Measurements from ENCODE around the gene LRP1B.

GRCh38 chr2:141020346-141020745, 1110.5 kb downstream of the LRP1B start:
- TF ChIP-seq TAF1 (IDR thresholded peaks at IDR 0.05; ENCODE audit: borderline replicate concordance, low read depth, low read length): no peak
- no peak for TF ChIP-seq JUND (IDR thresholded peaks at IDR 0.05)
- no peak for TF ChIP-seq GABPA (IDR thresholded peaks at IDR 0.05; ENCODE audit: low read depth)
- no peak for TF ChIP-seq POLR2AphosphoS5 (IDR thresholded peaks at IDR 0.05; ENCODE audit: low read depth, low read length)
- TF ChIP-seq CTCF (IDR thresholded peaks at IDR 0.05): no peak
- no peak for TF ChIP-seq EZH2phosphoT487 (IDR thresholded peaks at IDR 0.05; ENCODE audit: borderline replicate concordance, low read depth)
